Peyer's patch (tissue), 4 donors: ENCODE data around the gene KDM8.

ENCODE experiments used
- CTCF ChIP-seq, 6 experiments: fragments of 450-650 bp in 4 of 6; fragments of 200-600 bp in 2 of 6; sonication (generic) in 1 of 6; IDR thresholded peaks; one replicate each; pipeline ENCODE4 v1.5.1; 2017 to 2019; ENCODE audit warnings: antibody characterized with exemption in 6 of 6, mild to moderate bottlenecking in 3 of 6, moderate library complexity in 1 of 6
- POLR2A ChIP-seq, 2 donors: fragments of 450-650 bp; IDR thresholded peaks; one replicate each; pipeline ENCODE4 v1.5.1; 2017; ENCODE audit warnings: antibody characterized with exemption in 2 of 2, mild to moderate bottlenecking in 2 of 2, moderate library complexity in 2 of 2

DNA sequence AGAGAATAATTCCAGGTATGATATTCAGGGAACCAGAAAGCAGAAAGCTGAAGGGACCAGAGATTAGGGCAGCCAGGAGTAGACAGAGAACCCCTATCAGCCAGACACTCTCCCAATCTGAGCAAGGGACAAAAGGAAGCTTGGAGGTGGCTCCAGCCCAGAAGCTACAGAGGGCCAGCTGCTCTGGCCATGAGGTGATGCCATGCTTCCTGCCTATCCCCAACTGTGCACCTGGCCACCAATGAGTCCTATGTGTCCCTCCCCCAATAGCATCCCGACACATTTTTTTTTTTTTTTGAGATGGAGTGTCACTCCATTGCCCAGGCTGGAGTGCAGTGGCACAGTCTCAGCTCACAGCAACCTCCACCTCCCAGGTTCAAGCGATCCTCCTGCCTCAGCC, 35.3 kb downstream of the KDM8 start:
- TF ChIP-seq CTCF (IDR thresholded peaks at IDR 0.05) (no peak), POLR2A (IDR thresholded peaks at IDR 0.05) (no peak)
